Measurements from ENCODE around the gene RANGRF.

Gene RANGRF

GRCh38 chr17:8275421-8276290, 12.8 kb upstream of the RANGRF start:
- no peak for DNase-seq

- DNase-seq, result no peak
These were observed 11.2 kb upstream of the RANGRF start for GRCh38 chr17:8277317-8277716.

- DNase-seq, result no peak
These were observed 6.1 kb upstream of the RANGRF start for GRCh38 chr17:8282345-8282744.

- no peak for DNase-seq
These were observed 5.1 kb upstream of the RANGRF start for GRCh38 chr17:8283356-8283755.

GRCh38 chr17:8284126-8284525, 4.3 kb upstream of the RANGRF start:
- no peak for DNase-seq

GRCh38 chr17:8285270-8286181, 2.9 kb upstream of the RANGRF start:
- DNase-seq, result no peak

GRCh38 chr17:8287651-8288335, 677 bp upstream of the RANGRF start:
- DNase-seq, result no peak

- no peak for DNase-seq
These were observed 580 bp downstream of the RANGRF start for GRCh38 chr17:8289103-8289397.

- DNase-seq, result no peak
These were observed 1.6 kb downstream of the RANGRF start for GRCh38 chr17:8290043-8290442.

GRCh38 chr17:8292639-8293395, 4.3 kb downstream of the RANGRF start:
- DNase-seq, result no peak

- DNase-seq, result no peak
These were observed 5.9 kb downstream of the RANGRF start for GRCh38 chr17:8294361-8294760.

GRCh38 chr17:8294814-8295316, 6.4 kb downstream of the RANGRF start:
- no peak for DNase-seq

- no peak for DNase-seq
These were observed 11.8 kb downstream of the RANGRF start for GRCh38 chr17:8300226-8300625.

- DNase-seq, result peak; percentile 56 to 64
These were observed 12.3 kb downstream of the RANGRF start for GRCh38 chr17:8300627-8301242.

GRCh38 chr17:8310601-8311123, 22.2 kb downstream of the RANGRF start:
- DNase-seq, result no peak

- DNase-seq, result no peak
These were observed 22.8 kb downstream of the RANGRF start for GRCh38 chr17:8311131-8311790.

GRCh38 chr17:8312251-8312650, 23.8 kb downstream of the RANGRF start:
- DNase-seq, result no peak

GRCh38 chr17:8312726-8313600, 24.5 kb downstream of the RANGRF start:
- DNase-seq, result no peak

GRCh38 chr17:8314797-8315763, 26.6 kb downstream of the RANGRF start:
- no peak for DNase-seq
